ENCODE data around the gene FARP1.

DNA sequence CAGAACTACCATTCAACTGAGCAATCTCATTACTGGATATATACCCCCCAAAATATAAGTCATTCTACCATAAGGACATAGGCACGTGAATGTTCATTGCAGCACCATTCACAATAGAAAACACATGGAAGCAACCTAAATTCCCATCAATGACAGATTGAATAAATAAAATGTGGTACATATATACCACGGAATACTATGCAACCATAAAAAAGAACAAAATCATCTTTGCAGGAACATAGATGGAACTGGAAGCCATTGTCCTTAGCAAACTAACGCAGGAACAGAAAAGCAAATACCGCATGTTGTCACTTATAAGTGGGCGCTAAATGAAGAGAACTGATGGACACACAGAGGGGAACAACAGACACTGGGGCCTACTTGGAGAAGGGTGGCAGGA, 20.0 kb downstream of the FARP1 start:
- TF ChIP-seq, protein P1, sequence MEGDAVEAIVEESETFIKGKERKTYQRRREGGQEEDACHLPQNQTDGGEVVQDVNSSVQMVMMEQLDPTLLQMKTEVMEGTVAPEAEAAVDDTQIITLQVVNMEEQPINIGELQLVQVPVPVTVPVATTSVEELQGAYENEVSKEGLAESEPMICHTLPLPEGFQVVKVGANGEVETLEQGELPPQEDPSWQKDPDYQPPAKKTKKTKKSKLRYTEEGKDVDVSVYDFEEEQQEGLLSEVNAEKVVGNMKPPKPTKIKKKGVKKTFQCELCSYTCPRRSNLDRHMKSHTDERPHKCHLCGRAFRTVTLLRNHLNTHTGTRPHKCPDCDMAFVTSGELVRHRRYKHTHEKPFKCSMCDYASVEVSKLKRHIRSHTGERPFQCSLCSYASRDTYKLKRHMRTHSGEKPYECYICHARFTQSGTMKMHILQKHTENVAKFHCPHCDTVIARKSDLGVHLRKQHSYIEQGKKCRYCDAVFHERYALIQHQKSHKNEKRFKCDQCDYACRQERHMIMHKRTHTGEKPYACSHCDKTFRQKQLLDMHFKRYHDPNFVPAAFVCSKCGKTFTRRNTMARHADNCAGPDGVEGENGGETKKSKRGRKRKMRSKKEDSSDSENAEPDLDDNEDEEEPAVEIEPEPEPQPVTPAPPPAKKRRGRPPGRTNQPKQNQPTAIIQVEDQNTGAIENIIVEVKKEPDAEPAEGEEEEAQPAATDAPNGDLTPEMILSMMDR (IDR thresholded peaks at IDR 0.05), result no peak
- TF ChIP-seq FOXJ3 (CRISPR knock-in tag; IDR thresholded peaks at IDR 0.05; ENCODE audit: borderline replicate concordance), result no peak
- TF ChIP-seq ZNF671 (CRISPR knock-in tag; IDR thresholded peaks at IDR 0.05), result no peak
- TF ChIP-seq IRF2 (CRISPR knock-in tag; IDR thresholded peaks at IDR 0.05; ENCODE audit: borderline replicate concordance, low read depth), result no peak
- TF ChIP-seq HMGA2 (CRISPR knock-in tag; IDR thresholded peaks at IDR 0.05), result no peak
- no peak for TF ChIP-seq ELF4 (CRISPR knock-in tag; IDR thresholded peaks at IDR 0.05; ENCODE audit: low read depth)
- no peak for TF ChIP-seq ZNF416 (CRISPR knock-in tag; IDR thresholded peaks at IDR 0.05)
- TF ChIP-seq MYBL2 (CRISPR knock-in tag; IDR thresholded peaks at IDR 0.05), result no peak
- TF ChIP-seq TEAD4 (CRISPR knock-in tag; IDR thresholded peaks at IDR 0.05), result no peak
- no peak for TF ChIP-seq ATF1 (CRISPR knock-in tag; IDR thresholded peaks at IDR 0.05)
- TF ChIP-seq, protein P2, sequence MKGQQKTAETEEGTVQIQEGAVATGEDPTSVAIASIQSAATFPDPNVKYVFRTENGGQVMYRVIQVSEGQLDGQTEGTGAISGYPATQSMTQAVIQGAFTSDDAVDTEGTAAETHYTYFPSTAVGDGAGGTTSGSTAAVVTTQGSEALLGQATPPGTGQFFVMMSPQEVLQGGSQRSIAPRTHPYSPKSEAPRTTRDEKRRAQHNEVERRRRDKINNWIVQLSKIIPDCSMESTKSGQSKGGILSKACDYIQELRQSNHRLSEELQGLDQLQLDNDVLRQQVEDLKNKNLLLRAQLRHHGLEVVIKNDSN (CRISPR knock-in tag; IDR thresholded peaks at IDR 0.05), result no peak
- no peak for TF ChIP-seq TCF7 (CRISPR knock-in tag; IDR thresholded peaks at IDR 0.05; ENCODE audit: low read depth)

All from WTC11 (cell line).